Measurements from ENCODE around the gene MPI. TPM values are rescaled to one million over a fixed set of nuclear protein-coding genes. Genes with fewer than 3 reads are reported as not detected.

MPI gene
- polyA plus RNA-seq, 3 donors: 19.2 to 19.9 (median 19.7) TPM

DNA sequence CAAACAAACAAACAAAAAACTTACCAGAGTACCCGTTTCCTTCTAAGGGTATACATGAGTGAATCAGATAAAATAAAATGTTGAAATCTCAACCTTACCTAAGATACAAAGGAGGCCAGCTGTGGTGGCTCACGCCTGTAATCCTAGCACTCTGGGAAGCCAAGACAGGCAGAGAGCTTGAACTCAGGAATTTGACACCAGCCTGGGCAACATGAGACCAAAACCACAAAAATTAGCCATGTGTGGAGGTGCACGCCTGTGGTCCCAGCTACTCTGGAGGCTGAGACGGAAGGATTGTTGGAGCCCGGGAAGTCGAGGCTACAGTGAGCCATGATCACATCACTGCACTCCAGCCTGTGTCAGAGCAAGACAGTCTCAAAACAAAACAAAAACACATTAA is 27.8 kb downstream of the MPI start:
- peaks cover 9% of the 10 kb centered on the region for H3K4me1 Mint-ChIP-seq
- H3K36me3 ChIP-seq (replicated peaks in 1 of 2; ENCODE audit: control insufficient read depth in 1 of 2, insufficient read depth in 2 of 2, low read length in 2 of 2): peaks cover 67 to 94% of the 10 kb centered on the region in 2 donors

GRCh38 chr15:74920456-74920855 is 30.6 kb downstream of the MPI start:
- Histone ChIP-seq H3K79me2 (ENCODE audit: insufficient read depth, low read length) (peaks cover 7% of the 10 kb centered on the region), H3K36me3 (replicated peaks in 1 of 2; ENCODE audit: control insufficient read depth in 1 of 2, insufficient read depth in 2 of 2, low read length in 2 of 2) (peaks cover 72 to 96% of the 10 kb centered on the region in 2 donors), H3K9me3 (replicated peaks in 1 of 2; ENCODE audit: control insufficient read depth in 1 of 2, insufficient read depth in 1 of 2, low read length in 2 of 2) (no peaks in the 10 kb centered on the region), H3K27me3 (ENCODE audit: control insufficient read depth in 2 of 2, insufficient read depth in 2 of 2, low read length in 2 of 2) (no peaks in the 10 kb centered on the region), H3K4me3 (replicated peaks in 1 of 3; ENCODE audit: low read depth in 2 of 3, low read length in 3 of 3) (no peak overlapping the region), H3K4me1 (ENCODE audit: control insufficient read depth in 1 of 2, insufficient read depth in 2 of 2, low read length in 2 of 2) (peaks cover 0 to 5% of the 10 kb centered on the region in 2 donors), H4K20me1 (ENCODE audit: insufficient read depth, low read length) (peaks cover 6% of the 10 kb centered on the region), H3K4me2 (replicated peaks; ENCODE audit: extremely low read depth, low read length, poor library complexity, severe bottlenecking) (no peak overlapping the region), H3K9ac (ENCODE audit: insufficient read depth, low read length, poor library complexity, severe bottlenecking) (no peak overlapping the region), H2AFZ (ENCODE audit: insufficient read depth, low read depth, low read length, poor library complexity, severe bottlenecking) (no peak overlapping the region), H3K27ac (ENCODE audit: low read depth in 1 of 2, low read length in 2 of 2) (no peak overlapping the region)
- intact Hi-C loops (cut with micrococcal nuclease): no loop called here
- peak overlapping the region in 3 of 7 donors; percentile 63 to 86 (median 76) for H3K27ac Mint-ChIP-seq
- H3K4me1 Mint-ChIP-seq: peaks cover 9% of the 10 kb centered on the region
- TF ChIP-seq CTCF (IDR thresholded peaks at IDR 0.05): no peak
- H3K36me3 Mint-ChIP-seq: peaks cover 66 to 95% of the 10 kb centered on the region in 2 donors
- no peak for DNase-seq
- H3K9me3 Mint-ChIP-seq: no peaks in the 10 kb centered on the region
- H3K4me3 Mint-ChIP-seq: no peak overlapping the region
- peaks cover 0 to 1% (median 0%) of the 10 kb centered on the region in 3 donors for H3K27me3 Mint-ChIP-seq (ENCODE audit: low read depth in 3 of 3)
- WGBS (ENCODE audit: insufficient coverage): 12% methylated on average over 5 of the region's 8 CpGs

More for the DNA sequence above, 27.8 kb downstream of the MPI start:
- Histone ChIP-seq H2AFZ (ENCODE audit: insufficient read depth, low read depth, low read length, poor library complexity, severe bottlenecking) (no peak overlapping the region), H3K27ac (ENCODE audit: low read depth in 1 of 2, low read length in 2 of 2) (no peak overlapping the region), H3K4me1 (ENCODE audit: control insufficient read depth in 1 of 2, insufficient read depth in 2 of 2, low read length in 2 of 2) (peaks cover 0 to 5% of the 10 kb centered on the region in 2 donors), H3K27me3 (ENCODE audit: control insufficient read depth in 2 of 2, insufficient read depth in 2 of 2, low read length in 2 of 2) (no peaks in the 10 kb centered on the region), H3K79me2 (ENCODE audit: insufficient read depth, low read length) (no peaks in the 10 kb centered on the region), H3K9ac (ENCODE audit: insufficient read depth, low read length, poor library complexity, severe bottlenecking) (no peak overlapping the region), H3K9me3 (replicated peaks in 1 of 2; ENCODE audit: control insufficient read depth in 1 of 2, insufficient read depth in 1 of 2, low read length in 2 of 2) (no peaks in the 10 kb centered on the region), H4K20me1 (ENCODE audit: insufficient read depth, low read length) (no peaks in the 10 kb centered on the region), H3K4me2 (replicated peaks; ENCODE audit: extremely low read depth, low read length, poor library complexity, severe bottlenecking) (no peak overlapping the region), H3K4me3 (replicated peaks in 1 of 3; ENCODE audit: low read depth in 2 of 3, low read length in 3 of 3) (no peak overlapping the region)
- Mint-ChIP-seq H3K9me3 (no peaks in the 10 kb centered on the region), H3K36me3 (peaks cover 62 to 94% of the 10 kb centered on the region in 2 donors), H3K4me3 (no peak overlapping the region), H3K27me3 (ENCODE audit: low read depth in 3 of 3) (peaks cover 0 to 1% (median 0%) of the 10 kb centered on the region in 3 donors), H3K27ac (peak overlapping the region in 2 of 7 donors; percentile 17 to 66)
- intact Hi-C loops (cut with micrococcal nuclease): no loop called here
- DNase-seq: no peak
- no peak for TF ChIP-seq CTCF (IDR thresholded peaks at IDR 0.05)
- WGBS (ENCODE audit: insufficient coverage): 80% methylated on average over 1 of the region's 6 CpGs
